Epithelial cell of proximal tubule (primary cell): Measurements from ENCODE around the gene ZNF79. TPM values are rescaled to one million over a fixed set of nuclear protein-coding genes. Genes with fewer than 3 reads are reported as not detected.

ENCODE experiments used
- DNase-seq: peaks from one replicate; pipeline ENCODE4 v3.0.0-alpha.2; 2011; ENCODE audit warnings: low read depth
- H3K4me3 ChIP-seq: 2 replicates; pipeline ENCODE4 v1.5.1; 2011; ENCODE audit warnings: low read depth, mild to moderate bottlenecking, low read length
- CTCF ChIP-seq: conservative IDR thresholded peaks from 2 replicates; pipeline ENCODE4 v1.5.1; 2012; ENCODE audit warnings: low read depth, mild to moderate bottlenecking, low read length
- total RNA-seq: library from RNA; depleted of rRNA; stranded (reverse); fragments of >200 nt; gene quantifications from 2 replicates; pipeline ENCODE4 v1.2.3, GENCODE V29; 2015

ZNF79 gene
- total RNA-seq, 1 donor from 2014 or later = 7.4 TPM

GRCh38 chr9:127485995-127486394, 61.8 kb downstream of the ZNF79 start:
- no peak for TF ChIP-seq CTCF
- no peak for DNase-seq
- H3K4me3 ChIP-seq = no peak overlapping the region

GRCh38 chr9:127488946-127489345, 64.8 kb downstream of the ZNF79 start:
- DNase-seq = no peak

GRCh38 chr9:127489471-127490115, 65.4 kb downstream of the ZNF79 start:
- DNase-seq = no peak
- H3K4me3 ChIP-seq = no peak overlapping the region
- no peak for TF ChIP-seq CTCF

More at GRCh38 chr9:127488946-127489345, 64.8 kb downstream of the ZNF79 start:
- no peak overlapping the region for H3K4me3 ChIP-seq
- no peak for TF ChIP-seq CTCF

GRCh38 chr9:127490535-127491230, 66.5 kb downstream of the ZNF79 start:
- TF ChIP-seq CTCF = no peak
- H3K4me3 ChIP-seq = no peak overlapping the region
- no peak for DNase-seq

- TF ChIP-seq CTCF = no peak
- no peak for DNase-seq
- H3K4me3 ChIP-seq = no peak overlapping the region
Measured at GRCh38 chr9:127491516-127491915, 67.3 kb downstream of the ZNF79 start.

- no peak for TF ChIP-seq CTCF
- no peak overlapping the region for H3K4me3 ChIP-seq
- DNase-seq = no peak
Measured at GRCh38 chr9:127492616-127493015, 68.4 kb downstream of the ZNF79 start.
